ENCODE data around the gene IL37.

- TF ChIP-seq EZH2 (IDR thresholded peaks at IDR 0.05) (no peak), POLR2AphosphoS5 (IDR thresholded peaks at IDR 0.05; ENCODE audit: borderline replicate concordance, low read depth, low read length) (no peak), FOXP2 (optimal IDR thresholded peaks at IDR 0.05; ENCODE audit: control extremely low read depth, extremely low read length, insufficient read depth) (no peak)
These were observed 13.9 kb downstream of the IL37 start for GRCh38 chr2:112924821-112925220.
